ENCODE results near the gene DPYD. TPM values are rescaled to one million over a fixed set of nuclear protein-coding genes. Genes with fewer than 3 reads are reported as not detected.

Gene DPYD
- total and polyA plus RNA-seq, 7 donors = 2.5 to 7.3 (median 5.1) TPM

GRCh38 chr1:97759078-97759477 is 161.8 kb downstream of the DPYD start:
- Histone ChIP-seq H3K27ac (no peak overlapping the region), H3K9me3 (peaks cover 7% of the 10 kb centered on the region), H3K4me3 (no peak overlapping the region), H3K4me1 (peaks cover 12% of the 10 kb centered on the region), H3K27me3 (ENCODE audit: insufficient read depth in 3 of 3, low read length in 2 of 3) (no peaks in the 10 kb centered on the region), H3K36me3 (ENCODE audit: insufficient read depth in 1 of 2, low read depth in 1 of 2) (no peaks in the 10 kb centered on the region)
- ATAC-seq (no peak), DNase-seq (no peak)
- no peak for TF ChIP-seq CTCF (IDR thresholded peaks at IDR 0.05)
- intact Hi-C loops (cut with DNase I) = no loop called here
- 54 to 64% (median 63%) methylated on average over 2 of the region's 2 CpGs for WGBS, 3 donors

GRCh38 chr1:97758541-97759057 is 162.2 kb downstream of the DPYD start:
- peaks cover 12% of the 10 kb centered on the region for H3K4me1 ChIP-seq
- no peak for TF ChIP-seq CTCF (IDR thresholded peaks at IDR 0.05)
- H3K27ac ChIP-seq = no peak overlapping the region
- H3K36me3 ChIP-seq (ENCODE audit: insufficient read depth in 1 of 2, low read depth in 1 of 2) = no peaks in the 10 kb centered on the region
- H3K27me3 ChIP-seq (ENCODE audit: insufficient read depth in 3 of 3, low read length in 2 of 3) = no peaks in the 10 kb centered on the region
- intact Hi-C loops (cut with DNase I) = no loop called here
- ATAC-seq (no peak), DNase-seq (no peak)
- WGBS, 3 donors = 34 to 57% (median 50%) methylated on average over 1 of the region's 1 CpG
- peaks cover 7% of the 10 kb centered on the region for H3K9me3 ChIP-seq
- H3K4me3 ChIP-seq = no peak overlapping the region

- no peaks in the 10 kb centered on the region for H3K27me3 ChIP-seq (ENCODE audit: insufficient read depth in 3 of 3, low read length in 2 of 3)
- no peaks in the 10 kb centered on the region for H3K36me3 ChIP-seq (ENCODE audit: insufficient read depth in 1 of 2, low read depth in 1 of 2)
- intact Hi-C loops (cut with DNase I) = no loop called here
- H3K27ac ChIP-seq = no peak overlapping the region
- H3K9me3 ChIP-seq = no peaks in the 10 kb centered on the region
- DNase-seq (no peak), ATAC-seq (no peak)
- no peak for TF ChIP-seq CTCF (IDR thresholded peaks at IDR 0.05)
- H3K4me1 ChIP-seq = no peaks in the 10 kb centered on the region
- H3K4me3 ChIP-seq = no peak overlapping the region
These were observed 174.9 kb downstream of the DPYD start for GRCh38 chr1:97745912-97746311.

DNA sequence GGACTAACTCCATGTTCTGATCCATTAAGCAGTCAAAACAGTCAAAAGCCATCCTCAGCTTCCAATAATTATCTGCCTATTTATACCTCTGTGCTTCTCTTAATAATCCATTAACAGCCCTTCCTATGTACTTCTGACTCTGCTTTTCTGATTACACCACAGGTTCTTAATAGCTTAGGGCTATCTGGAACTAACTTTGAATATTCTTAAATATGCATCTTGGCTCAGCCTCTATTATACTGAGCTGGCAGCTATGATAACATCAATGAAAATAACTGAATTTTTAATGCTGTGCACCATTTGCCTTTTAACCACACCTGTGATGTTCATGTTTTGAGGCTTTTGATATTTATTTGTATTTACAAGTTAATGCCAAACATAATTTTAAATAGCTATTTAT is 175.9 kb downstream of the DPYD start:
- ATAC-seq = no peak
- no peaks in the 10 kb centered on the region for H3K4me1 ChIP-seq

More for the DNA sequence above, 175.9 kb downstream of the DPYD start:
- Histone ChIP-seq H3K4me3 (no peak overlapping the region), H3K27me3 (ENCODE audit: insufficient read depth in 3 of 3, low read length in 2 of 3) (no peaks in the 10 kb centered on the region), H3K27ac (no peak overlapping the region), H3K9me3 (no peaks in the 10 kb centered on the region), H3K36me3 (ENCODE audit: insufficient read depth in 1 of 2, low read depth in 1 of 2) (no peaks in the 10 kb centered on the region)
- no peak for TF ChIP-seq CTCF (IDR thresholded peaks at IDR 0.05)
- intact Hi-C loops (cut with DNase I) = no loop called here
- DNase-seq = no peak

Data from psoas muscle (tissue), 8 donors.